ENCODE results near the gene MAOB.

DNA sequence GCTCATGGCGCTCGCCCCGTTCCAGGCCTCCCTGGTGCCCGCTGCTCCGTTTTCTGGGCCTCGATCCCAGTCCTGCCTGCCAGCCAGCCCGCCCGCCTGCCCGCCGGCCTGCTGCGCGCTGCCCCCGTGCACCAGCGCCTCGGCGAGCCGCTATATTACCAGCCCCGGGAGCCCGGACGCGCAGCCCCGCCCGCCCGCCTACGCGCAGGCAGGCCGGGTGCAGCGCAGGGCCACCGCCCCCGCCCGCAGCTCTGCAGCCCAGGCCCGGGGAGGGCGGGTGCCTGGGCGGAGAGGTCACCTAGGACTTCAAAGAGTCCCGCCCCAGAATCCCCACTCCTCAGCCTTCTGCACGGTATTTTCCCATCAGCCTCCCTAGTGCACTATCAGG is at the start of gene MAOB:
- TF ChIP-seq, protein P1, sequence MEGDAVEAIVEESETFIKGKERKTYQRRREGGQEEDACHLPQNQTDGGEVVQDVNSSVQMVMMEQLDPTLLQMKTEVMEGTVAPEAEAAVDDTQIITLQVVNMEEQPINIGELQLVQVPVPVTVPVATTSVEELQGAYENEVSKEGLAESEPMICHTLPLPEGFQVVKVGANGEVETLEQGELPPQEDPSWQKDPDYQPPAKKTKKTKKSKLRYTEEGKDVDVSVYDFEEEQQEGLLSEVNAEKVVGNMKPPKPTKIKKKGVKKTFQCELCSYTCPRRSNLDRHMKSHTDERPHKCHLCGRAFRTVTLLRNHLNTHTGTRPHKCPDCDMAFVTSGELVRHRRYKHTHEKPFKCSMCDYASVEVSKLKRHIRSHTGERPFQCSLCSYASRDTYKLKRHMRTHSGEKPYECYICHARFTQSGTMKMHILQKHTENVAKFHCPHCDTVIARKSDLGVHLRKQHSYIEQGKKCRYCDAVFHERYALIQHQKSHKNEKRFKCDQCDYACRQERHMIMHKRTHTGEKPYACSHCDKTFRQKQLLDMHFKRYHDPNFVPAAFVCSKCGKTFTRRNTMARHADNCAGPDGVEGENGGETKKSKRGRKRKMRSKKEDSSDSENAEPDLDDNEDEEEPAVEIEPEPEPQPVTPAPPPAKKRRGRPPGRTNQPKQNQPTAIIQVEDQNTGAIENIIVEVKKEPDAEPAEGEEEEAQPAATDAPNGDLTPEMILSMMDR (IDR thresholded peaks at IDR 0.05), result no peak
- no peak for TF ChIP-seq POLR2A (IDR thresholded peaks at IDR 0.05)
